NCI-H146 (cell line): Measurements from ENCODE around the gene KIFC3.
A peak's percentile ranks its signal among the peaks of the same experiment; 100 is the strongest.
"Not testable (repeated sequence)": the region's sequence is repeated elsewhere in the genome, so short reads cannot be mapped to it uniquely, and the experiment has no call there.

Source experiments
- DNase-seq: peaks from one replicate; lab custom pipeline; 2025; lab: John Stamatoyannopoulos, UW

KIFC3 gene

GRCh38 chr16:57803134-57803990 is 1.1 kb upstream of the KIFC3 start:
- no peak for DNase-seq

DNA sequence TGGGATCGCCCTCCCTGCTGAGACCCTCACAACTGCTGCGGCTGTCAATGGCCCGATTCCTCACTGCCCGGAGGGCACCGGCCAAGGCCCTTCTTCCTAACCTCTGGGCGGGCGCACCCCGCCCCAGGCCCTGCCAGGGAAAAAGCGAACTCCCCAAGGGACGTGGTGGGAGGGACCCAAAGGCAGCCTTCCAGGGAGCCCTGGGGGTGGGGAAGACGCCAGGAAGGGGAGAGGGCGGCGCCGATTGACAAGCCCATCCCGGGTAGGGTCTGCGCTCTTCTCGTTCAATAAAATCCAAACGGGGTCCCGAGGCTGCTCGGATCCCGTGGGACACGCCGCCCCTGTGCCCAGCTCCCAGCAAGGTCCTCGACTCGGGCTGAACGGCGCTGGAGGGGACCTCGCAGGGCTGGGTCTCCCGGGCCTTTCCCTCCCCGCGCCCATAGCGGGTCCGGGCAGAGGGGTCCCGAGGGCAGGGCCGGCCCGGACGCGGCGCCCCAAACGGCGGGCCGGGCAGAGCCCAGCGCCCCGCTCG is 416 bp downstream of the KIFC3 start:
- no peak for DNase-seq

GRCh38 chr16:57801098-57801808 is 1.0 kb downstream of the KIFC3 start:
- no peak for DNase-seq

DNA sequence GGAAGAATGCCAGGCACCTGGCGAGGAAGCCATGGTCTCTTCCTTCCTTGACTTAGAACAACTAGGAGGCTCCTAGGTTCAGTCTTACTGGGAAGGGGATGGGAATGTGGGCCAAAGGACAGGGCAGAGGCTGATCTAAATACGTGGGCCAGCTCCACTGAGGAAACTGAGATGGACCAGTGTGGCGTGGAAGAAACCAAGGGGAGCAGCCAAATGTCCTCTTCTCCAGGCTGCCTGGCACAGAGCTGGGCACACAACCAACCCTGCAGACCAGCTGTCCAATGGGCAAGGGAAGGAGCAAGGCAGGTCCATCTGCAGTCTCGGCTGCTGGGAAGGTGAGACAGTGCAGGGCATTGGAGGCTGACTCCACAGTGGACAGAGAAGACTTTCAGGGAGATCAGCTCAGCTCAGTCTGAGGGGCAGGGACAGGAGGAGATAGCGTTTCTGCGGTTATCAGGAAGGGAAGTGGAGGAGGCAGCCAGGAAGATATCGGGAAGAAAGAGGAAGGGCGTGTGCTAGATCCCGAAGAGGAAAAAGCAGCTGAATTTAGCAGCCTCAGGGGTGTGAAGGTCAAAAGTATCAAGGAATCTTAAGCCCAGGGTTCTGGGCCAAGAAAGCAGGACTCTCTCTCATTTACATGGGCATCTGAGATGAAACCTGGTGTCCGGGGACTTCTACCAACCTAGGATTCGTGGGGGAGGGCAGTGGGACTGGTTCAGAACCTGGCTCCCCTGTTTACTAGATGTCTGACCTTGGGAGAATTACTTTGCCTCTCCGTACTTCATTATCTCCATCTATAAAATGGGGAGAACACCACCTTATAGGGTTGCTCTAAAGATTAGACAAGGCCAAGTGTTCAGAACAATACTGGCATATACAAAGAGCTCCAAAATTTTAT is 1.8 kb downstream of the KIFC3 start:
- DNase-seq = no peak

GRCh38 chr16:57799600-57800199 is 2.6 kb downstream of the KIFC3 start:
- DNase-seq = peak; percentile 34

GRCh38 chr16:57798953-57799599 is 3.2 kb downstream of the KIFC3 start:
- DNase-seq = peak; percentile 59

DNA sequence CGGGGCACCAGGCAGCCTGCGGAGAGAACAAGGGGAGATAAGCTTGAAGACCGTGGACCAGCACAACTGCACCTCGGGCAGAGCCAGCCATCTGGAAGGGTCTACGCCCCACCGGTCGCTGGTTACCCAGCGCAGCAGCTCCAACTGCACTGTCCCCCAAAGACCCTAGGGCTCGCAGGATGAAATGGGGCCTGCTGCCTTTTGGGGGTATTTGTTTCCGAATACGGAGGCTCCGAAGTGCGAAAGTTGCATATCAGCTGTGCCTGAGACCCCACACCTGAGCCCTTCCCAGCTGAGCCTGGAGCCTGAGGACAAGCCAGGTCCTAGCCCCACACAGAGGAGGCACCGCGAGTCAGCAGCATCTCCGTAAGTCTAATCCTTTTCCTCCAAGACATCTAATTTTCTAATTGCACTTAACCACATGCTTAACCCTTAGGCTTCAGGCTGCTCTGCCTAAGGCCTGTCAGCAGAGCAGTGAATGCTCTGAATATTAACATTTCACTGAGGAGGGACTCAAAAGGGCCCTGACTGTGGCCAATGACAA is 4.0 kb downstream of the KIFC3 start:
- DNase-seq = no peak

DNA sequence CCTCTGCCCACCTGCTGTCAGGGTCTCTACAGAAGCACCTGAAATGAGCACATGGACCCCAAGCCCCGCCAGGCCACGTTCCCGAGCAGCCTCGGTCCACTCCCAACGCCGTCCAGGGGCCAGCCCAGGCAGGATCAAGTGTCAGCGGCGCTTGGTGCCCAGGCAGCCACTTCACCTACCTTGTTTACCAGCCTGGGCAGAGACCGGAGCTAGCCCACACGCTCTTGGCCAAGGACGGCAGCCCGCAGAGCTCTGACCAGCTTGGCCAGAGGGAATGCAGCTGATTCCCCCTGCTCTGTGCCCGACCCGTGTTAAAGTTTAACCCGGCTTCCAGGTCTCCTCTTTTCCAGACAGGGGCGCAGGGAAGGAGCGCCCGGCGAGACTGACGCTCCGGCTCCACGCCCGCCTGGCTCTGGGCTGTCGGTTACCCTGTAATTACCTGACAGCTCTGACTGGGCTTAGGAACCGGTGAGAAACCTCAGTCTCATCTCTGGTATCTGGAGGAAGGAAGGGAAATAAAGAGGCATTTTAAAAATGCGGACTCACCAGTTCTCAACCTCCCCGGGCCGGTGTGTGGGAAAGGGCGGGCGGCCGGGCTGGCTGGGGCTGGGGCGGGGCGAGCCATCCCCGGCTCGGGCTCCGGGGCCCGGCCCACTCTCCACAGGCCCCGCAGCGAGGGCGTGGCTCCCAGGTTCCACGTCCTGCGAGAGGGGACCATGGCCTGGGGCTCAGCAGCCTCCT is 4.6 kb downstream of the KIFC3 start:
- DNase-seq = no peak

DNA sequence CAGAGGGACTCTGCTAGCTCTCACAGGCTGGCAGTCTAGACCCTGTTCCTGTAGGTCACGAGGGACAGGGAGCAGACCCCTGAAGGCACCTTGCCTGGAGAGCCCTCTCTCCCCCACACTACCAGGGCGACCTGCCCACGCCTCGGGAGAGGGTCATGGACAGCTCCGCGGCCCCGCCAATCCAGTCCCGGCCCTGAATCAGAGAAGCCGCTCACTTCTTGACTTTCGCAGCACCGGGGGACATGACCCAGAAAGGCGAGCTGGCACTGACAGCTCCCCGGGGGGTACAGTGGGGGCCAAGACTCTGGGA is 5.1 kb downstream of the KIFC3 start:
- no peak for DNase-seq

DNA sequence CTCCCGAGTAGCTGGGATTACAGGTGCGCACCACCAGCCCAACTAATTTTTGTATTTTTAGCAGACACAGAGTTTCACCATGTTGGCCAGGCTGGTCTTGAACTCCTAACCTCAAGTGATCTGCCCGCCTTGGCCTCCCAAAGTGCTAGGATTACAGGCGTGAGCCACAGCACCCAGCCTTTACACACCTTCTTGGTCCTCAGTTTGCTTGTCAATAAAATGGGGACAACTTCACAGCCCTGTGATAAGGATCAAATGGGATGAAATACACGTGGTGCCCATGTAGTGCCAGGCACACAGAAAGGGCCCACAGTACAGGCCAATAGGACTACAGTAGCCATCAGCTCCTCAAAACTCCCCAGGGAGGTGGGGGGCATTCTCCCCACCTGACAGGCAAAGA is 6.3 kb downstream of the KIFC3 start:
- not testable (repeated sequence) for DNase-seq

- peak; percentile 37 for DNase-seq
Observed at GRCh38 chr16:57795431-57795878, 6.8 kb downstream of the KIFC3 start.

DNA sequence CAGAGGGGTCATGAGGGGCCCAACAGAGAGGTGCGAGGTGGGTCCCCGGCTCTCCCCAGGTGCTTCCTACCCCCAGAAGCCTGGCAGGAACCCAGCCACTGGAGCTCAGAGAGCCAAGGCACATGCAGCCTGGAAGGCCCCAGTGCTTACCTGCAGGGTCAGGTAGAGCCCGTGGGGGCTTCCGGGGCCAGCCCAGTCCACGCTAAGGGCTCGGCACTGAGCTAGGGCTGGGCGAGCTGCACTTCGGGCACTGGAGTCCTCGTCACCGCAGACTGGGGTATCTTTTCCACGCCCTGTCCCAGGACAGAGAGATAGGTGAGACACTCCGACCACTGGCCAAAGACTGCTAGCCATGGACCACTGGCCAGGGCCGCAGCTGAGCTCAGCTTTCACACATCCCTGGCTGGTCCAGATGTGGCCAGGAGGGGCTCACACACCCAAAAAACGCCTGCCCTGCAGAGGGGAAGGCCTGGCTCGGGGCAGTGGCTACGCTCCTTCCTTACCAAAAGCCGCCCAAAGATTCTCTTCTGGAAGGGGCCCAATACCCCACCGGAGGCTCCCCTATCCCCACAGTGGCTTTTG is 7.4 kb downstream of the KIFC3 start:
- no peak for DNase-seq

DNA sequence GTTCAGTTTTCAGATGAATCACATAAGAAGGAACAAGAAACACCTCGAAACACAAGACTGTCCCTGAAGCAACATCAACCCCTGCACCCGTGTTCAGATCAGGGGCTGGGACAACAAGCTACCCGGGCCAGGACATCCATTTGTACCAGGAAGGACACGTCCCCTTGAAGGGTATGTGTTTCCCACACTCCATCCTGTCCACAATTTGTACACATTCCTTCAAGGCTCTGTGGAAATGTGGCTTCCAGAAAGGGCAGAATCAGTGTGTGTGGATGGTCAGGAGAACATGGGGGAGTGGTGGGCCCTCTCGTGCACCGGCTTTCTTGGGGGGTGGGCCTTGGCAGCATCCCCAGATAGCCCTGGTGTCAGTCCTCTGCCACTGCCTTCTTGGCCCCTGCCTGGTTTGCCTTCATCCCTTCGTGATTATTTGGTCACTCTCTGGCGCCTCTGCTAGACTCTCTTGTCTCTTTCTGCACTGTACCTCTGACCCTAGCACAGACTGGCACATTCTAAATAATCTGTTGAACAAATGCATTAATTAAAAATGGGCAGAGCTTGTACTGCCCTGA is 10.3 kb downstream of the KIFC3 start:
- DNase-seq = no peak

- no peak for DNase-seq
Observed at GRCh38 chr16:57791195-57791892, 10.9 kb downstream of the KIFC3 start.

DNA sequence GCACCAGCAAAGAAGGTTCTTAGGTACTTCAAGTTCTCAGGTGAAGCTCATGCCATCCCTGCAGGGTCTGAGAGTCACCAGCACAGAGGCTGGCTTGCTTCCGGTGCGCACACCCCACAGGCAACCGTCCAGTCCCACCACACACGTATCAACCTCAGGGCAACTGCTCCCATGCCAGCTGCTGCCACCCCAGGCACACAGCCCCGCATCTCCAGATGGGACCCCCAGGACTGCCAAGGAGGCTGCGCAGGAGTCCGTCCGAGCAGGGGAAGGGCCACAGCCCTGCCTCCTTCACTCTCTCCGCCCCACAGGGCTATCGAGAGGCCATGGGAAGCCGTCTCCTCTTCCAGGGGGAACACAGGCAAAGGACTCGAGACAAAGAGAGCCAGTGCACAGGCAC is 13.3 kb downstream of the KIFC3 start:
- no peak for DNase-seq

DNA sequence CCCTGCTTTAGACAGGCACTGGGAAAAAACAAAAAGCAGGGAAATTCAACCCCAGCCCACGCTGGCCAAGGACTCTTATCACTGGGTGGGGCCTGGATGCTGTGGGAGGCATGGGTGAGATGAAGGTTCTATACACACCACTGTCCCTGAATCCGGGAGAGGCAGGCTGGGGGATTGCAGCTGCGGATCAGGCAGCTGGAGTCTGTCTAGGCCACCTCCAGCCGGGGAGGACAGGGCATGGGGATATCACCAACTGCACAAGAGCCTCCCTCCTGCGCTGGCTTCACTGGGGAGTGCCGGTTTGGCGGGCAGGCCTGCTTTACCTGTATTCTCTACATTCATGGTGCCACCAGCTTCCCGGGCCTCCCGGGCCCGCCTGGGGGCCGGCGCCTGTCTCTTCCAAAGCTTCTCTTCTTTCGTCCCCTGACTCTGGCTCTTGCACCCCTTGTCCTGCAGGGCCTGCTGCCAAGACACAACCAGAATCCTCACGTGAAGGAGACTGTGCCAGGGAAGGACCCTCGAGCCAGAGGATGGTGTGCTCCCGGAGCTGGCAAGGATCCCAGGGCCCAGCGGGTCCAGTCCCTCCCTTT is 13.9 kb downstream of the KIFC3 start:
- DNase-seq = no peak

DNA sequence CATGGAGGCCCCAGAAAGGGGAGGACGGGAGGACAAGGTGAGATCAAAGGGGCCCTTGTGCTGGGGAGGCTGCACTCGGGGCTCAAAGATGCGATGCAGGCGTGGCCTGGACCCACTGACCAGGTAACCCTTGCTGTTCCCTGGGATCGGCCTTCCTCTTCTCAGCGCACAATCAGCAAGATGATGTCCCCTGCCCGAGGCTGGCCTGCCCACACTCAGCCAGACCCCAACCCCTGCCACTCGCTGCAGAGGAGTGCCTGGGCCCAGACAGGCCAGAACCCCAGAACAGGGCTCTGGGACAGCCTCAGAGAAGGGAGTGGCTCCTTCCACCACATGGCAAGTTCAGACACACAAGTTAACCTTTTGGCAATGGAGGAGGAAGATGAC is 14.8 kb downstream of the KIFC3 start:
- DNase-seq = no peak
